Measurements from ENCODE around the gene NRARP.

Gene NRARP

DNA sequence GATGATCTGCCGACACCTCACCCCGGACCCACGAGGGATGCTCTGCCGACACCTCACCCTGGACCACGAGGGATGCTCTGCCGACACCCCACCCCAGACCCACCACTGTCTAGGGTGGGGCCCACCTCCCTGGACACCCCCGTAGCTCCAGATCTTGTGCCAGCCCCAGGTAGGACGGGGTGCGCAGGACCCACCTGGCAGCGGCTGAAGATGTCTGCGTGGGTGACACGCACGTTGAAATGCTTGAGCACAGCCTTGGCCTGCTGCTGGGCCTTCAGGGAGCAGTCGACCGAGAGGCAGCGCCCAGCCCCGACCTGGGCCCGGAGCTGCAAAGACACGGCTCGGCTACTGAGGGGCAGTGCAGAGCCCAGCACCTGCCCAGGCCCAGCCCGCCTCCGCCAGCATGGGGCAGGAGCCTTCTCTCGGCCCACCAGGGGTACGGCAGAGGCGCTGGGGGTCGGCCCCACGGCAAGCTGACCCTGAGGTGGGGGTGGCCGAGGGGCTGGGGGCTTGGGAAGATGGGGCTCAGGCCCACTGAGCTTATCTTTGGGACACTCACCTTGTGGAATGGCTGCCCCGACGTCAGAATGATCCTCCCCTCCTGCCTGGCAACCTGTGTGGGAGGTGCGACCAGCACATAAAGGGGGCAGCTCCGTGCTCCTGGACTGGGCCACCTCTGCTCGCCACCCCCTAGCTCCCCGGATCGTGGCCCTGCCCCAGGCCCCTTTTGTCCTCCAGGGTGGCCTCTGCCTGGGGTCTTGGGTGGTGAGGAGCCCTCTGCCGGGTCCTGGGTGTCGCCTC lies 21.7 kb upstream of the NRARP start:
- no peak for DNase-seq (ENCODE audit: low read depth in 2 of 3, low spot score in 2 of 3)

DNA sequence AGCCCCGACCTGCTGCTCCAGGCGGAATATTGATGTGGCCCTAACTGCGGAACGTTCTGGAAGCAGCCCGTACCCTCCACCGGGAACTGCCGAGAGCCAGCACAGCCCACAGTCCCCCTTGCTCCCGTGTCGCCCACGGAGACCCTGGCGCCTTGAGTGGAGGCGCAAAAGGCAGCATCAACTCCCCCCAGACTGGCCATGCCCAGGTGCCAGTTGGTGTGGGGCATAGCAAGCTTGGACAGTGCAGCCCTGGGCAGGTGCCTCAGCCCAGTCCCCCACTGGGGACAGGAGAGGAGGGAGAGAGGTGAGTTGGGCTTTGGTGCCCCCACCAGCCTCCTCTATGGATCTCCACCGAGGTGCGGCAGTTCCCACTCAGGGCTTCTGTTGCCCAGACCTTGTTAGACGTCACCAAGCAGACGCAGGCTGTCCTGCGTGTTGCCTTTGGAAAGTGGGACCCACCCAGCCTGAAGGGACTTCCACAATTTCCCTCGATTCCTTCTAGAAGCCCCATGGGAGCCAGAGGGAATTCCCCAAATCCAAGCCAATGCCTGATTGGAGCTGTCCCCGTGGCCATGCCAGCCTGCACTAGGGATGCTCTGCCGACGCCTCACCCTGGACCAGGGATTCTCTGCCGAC lies 19.8 kb upstream of the NRARP start:
- DNase-seq (ENCODE audit: low read depth in 2 of 3, low spot score in 2 of 3): no peak

DNA sequence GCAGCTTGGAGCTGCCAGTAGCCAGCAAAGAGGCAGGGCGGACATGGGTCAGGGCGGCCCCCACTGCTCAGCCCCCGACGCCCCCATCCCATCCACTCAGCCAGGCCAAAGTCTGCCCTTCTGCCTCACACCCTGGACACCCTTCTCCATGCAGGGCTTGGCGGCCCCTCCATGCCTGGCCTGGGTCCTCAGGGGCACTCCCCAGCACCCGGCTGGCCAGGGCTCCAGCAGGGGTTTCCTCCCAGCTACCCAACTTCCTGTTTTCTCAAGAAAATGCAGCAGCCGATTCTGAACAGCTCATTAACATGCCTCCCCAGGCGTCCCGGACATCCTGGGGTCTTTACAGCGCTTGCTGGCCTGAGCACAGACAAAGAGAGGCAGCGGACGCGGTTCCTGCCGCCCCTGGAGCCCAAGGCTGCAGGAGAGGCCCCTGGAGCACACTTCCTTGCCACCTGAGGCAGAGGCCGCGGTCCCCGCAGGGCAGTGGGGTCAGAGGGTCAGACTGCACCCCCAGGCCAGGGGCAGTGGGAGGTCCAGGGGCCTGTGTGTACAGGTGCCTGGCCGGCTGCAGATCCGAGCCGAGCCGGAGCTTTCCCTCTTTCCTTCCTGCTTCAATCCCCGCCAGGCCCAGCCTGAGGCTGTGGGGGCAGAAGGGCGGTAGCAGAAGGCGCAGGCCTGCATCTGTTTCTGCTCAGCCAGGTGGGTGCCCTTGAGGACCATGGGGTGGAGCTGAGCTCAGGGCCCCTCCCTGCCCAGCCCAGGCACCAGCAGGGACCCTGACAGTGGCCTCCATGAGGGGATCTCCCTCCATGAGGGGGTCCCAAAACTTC lies 18.7 kb upstream of the NRARP start:
- DNase-seq (ENCODE audit: low read depth in 2 of 3, low spot score in 2 of 3): no peak

DNA sequence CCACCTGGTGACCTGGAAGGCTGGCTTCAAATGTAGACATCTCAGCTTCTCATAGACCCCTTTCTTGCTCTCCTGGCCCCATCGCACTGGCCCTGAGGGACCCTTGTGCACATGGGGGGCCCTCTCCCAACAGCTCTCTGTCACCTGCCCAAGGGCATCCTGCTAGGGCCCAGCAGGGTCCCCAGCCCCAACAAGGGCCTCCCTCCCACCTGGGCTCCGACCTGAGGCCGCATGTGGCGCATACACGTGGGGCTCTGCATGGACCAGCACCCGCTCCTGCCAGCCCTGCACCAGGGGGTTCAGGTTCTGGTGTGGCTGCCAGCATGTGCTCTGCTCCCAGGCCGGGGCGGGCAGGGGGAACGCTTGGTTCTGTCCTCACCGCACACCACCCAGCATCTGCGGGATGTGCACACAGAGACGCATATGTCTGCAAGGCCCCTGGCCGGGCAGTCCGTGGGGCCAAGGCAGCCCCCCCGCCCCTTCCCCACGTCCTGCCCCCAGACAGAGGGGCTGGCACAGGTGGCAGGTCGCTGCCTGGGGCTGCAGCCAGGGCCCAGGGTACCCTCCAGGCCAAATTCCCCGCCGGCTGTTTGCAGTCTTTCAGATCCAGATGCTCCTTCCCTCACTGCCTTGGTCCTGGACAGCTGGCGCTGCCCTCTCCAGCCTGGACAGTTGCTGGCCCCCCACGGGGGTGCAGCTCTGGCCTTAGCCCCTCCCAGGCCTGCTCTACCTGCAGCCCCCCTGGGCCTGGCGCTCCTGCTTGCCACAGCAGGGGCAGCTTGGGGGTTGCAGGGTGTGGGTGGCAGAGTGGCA lies 17.9 kb upstream of the NRARP start:
- no peak for DNase-seq (ENCODE audit: low read depth in 2 of 3, low spot score in 2 of 3)

DNA sequence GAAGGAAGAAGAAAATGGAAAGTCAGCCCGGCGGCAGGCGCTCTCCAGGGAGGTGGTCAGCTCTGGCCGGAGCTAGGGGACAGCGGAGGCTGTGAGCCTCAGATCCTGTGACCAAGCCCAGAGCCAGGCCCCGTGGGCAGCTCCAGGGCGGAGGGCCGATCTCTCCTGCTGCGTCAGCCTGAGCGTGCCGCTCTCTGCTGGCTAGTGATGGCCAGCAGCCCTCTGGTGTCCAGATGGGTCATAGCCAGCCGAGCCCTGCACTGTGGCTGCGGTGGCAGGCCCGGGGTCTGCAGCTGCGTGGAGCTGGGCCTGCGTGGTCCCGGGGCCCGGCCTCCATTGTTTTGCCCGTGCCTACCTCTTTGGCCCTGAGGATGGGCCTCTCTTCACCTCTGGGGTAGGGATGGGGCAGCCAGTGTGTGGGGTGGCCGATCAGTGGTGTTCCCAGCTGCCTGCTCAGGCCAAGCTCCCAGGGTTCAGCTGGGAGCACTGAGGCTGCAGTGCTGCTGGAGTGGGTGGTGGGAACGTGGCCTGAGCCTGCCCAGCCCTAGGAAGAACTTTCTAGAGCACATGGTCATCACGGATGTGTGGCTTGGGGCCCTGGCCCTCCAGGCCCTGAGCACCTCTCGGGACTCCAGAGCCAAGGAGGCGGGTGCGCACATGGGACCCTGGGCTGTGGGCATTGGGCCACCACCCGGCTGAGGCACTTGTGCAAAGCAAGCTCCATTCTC lies 17.1 kb upstream of the NRARP start:
- no peak for DNase-seq (ENCODE audit: low read depth in 2 of 3, low spot score in 2 of 3)

DNA sequence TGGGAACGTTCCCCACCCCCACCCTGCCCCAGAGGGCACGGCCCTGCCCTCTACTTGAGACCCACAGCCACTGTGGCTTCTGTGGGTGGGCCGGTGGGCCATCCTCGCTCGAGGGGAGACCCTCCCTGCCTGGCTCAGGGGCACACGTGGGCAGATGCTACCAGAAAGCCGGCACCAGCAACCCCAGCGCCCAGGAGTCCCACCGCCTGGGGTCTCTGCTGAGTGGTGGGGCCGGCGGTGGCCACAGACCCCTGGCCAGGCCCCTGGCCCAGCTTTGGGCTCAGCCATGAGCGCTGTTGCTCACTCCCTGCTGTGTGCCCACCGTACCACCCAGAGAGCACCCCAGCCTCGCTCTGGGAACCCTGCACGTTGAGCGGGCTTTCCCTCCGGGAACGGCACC lies 16.5 kb upstream of the NRARP start:
- DNase-seq (ENCODE audit: low read depth in 2 of 3, low spot score in 2 of 3): no peak

DNA sequence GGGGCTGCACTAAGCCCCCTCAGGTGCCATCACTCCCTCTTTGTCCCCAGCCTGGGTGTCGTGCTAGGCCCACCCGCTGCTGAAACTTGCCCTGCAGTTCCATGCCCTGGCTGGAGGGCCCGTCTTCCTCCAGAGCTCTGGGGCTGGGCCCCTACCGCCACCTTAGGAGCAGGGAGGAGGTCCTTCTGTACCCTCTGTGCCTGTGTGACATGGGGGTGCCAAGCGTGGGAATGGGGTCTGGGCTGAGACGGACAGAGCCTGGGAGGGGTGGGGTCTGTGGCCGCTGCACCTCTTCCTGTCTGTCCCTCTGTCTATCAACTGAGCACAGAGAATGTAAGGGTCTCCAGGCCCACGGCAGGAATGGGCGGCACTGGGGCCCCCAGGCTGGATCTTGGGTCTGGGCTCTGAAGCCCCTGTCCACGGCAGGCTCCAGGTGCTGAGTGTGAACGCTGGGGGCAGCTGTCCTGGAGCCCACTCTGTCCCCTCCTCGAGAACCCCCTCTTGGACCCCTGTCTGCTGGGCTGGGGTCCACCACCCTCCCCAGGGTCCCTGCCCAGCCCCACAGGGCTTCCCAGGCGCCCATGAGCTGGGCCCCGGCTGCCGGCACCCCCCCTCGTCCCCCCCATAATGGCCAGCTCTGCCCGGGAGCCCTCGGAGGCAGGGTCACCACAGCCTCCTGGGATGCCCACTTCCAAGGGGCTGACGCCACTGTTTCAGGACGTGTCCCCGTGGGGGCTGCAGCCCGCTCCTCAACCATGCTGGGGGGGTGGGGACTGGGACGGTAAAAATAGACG lies 15.8 kb upstream of the NRARP start:
- no peak for DNase-seq (ENCODE audit: low read depth in 2 of 3, low spot score in 2 of 3)

- DNase-seq (ENCODE audit: low read depth in 2 of 3, low spot score in 2 of 3): no peak
These were observed 15.1 kb upstream of the NRARP start for GRCh38 chr9:137317021-137317717.

GRCh38 chr9:137316012-137316981 lies 14.2 kb upstream of the NRARP start:
- no peak for DNase-seq (ENCODE audit: low read depth in 2 of 3, low spot score in 2 of 3)

GRCh38 chr9:137315581-137316011 lies 13.5 kb upstream of the NRARP start:
- DNase-seq (ENCODE audit: low read depth in 2 of 3, low spot score in 2 of 3): no peak

DNA sequence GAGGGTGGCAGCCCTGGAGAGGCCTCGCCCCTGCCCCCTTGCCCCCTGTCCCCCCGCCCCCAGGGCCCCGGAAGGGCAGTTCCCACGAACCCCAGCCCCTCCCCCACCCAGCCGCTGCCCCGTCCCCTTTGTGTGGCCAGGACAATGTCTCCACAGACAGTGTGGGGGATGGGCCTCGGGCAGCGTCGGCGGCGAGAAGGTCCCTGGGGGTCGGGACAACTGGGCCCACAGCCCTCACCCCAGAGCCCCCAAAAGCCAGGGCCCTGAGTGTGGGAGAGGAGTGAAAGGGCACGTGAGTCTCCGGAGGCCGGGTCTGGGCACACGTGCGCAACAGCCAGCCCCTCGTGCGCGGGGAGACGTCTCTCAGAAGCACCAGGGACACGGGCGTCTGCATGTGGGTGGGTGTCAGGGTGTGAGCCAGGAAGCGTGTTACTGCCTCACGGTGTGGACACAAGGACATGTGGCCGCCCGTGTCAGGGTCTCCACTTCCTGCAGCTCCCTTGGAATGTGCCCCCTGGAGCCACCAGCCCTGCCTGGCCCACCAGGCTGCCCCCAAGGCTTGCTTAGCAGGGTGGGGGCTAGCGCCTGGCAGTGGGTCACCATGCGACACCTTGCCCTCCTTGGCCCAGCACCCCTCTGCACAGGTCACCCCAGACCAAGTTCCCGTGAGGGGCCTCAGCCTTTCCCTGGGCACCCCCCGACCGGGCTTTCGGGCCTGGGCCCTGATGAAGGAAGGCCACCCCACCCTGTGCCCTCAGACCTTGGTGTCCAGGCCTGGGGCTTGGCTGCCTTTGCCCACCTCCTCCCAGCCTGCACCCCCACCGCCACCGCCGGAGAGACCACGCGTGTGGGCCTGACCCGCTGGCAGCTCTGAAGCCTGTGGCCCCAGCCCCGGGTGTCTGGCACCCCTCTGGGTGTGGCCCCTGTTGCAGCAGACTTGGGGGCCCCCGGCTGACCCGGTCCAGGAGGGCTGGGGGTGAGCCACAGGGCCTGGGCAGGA lies 12.8 kb upstream of the NRARP start:
- DNase-seq (ENCODE audit: low read depth in 2 of 3, low spot score in 2 of 3): no peak

DNA sequence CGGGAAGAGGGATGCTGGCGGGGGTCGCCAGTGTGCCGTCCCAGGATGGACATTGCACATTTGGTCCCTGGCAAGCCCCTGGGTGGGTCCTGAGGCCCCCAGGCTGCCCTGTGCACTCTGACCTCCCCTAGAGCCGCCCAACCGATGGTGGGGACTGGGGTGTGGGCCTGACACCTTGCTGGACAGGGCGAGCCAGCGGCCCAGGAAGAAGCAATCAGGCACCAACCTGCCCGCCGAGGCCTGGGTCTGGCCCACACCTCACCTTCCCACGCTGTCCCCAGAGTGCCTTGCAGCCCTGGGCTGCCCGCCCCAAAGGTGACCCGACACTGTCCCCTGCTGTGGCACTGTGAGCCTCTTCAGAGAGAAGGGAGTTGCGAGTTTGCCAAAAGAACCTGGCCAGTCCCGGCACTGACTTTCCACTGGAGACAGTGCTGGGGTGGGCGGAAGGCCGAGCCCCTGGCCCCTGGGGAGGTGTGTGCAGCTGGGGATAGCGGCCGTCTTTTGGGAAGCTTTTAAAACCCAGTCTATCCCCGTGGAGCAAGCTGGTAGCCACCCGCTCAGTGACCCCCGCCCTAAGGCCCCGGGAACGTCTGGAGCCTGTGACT lies 12.0 kb upstream of the NRARP start:
- DNase-seq (ENCODE audit: low read depth in 2 of 3, low spot score in 2 of 3): no peak

- no peak for DNase-seq (ENCODE audit: low read depth in 2 of 3, low spot score in 2 of 3)
These were observed 11.4 kb upstream of the NRARP start for GRCh38 chr9:137313326-137313936.

- DNase-seq (ENCODE audit: low read depth in 2 of 3, low spot score in 2 of 3): no peak
These were observed 10.8 kb upstream of the NRARP start for GRCh38 chr9:137312852-137313325.

DNA sequence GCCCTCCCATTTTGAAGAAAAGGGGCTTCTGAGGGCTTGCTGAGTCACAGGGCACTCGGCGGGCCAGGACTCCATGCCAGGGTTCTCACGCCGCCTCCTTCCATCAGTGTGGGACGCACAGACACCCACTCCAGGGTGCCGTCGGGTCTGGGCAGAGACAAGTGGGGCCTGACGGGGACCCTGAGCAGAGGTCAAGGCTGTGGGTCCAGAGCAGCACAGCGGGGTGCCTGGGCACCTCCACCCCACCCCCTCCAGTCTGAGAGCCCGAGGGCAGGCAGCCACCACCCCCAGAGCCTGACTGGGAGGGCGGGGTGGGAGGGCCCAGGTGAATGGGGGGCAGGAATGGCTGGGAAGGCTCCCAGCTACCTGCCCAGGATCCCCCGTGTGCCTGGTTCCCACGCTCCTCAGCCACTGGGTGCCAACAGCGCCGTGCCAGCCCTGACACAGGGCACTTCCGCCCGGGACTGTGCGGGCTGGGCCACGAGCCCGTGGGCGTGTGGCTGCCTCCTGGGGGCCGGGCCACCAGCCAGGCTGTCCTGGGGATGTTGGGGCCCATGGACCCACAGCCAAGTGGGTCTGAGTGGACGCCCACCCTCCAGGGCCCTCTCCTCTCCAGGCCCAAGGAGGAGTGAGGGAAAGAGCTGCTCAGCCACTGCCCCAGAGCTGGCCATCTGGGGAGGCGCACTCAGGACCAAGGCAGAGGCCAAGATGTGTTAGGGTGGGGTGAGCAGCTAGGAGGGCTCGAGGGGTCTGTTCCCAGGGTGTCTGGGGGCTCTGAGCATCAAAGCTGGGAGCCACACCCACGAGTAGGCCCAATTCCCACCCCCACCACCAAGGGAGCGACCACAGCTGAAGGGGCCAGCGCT lies 10.1 kb upstream of the NRARP start:
- no peak for DNase-seq (ENCODE audit: low read depth in 2 of 3, low spot score in 2 of 3)
